Endothelial cell of umbilical vein (primary cell): ENCODE results near the gene CCDC32. TPM values are rescaled to one million over a fixed set of nuclear protein-coding genes. Genes with fewer than 3 reads are reported as not detected.

Source experiments
- BruUV-seq: library from RNA; stranded (reverse); fragments of 400-500 nt; replicated peaks from 2 replicates; lab custom pipeline; 2021; lab: Mats Ljungman, UMichigan
- CTCF ChIA-PET: fragments of 300-600, 350-600 bp; sonication (Branson Sonifier 250); formaldehyde crosslinking; loops from one replicate; lab custom pipeline; 2021; ENCODE audit warnings: antibody characterized with exemption, inconsistent platforms; lab: Charles Lee
- POLR2A ChIA-PET: fragments of 300-600, 350-600 bp; sonication (Branson Sonifier 250); formaldehyde crosslinking; loops from one replicate; lab custom pipeline; 2021; ENCODE audit warnings: antibody characterized with exemption, inconsistent platforms; lab: Charles Lee
- DNase-seq: peaks from one replicate; pipeline ENCODE4 v3.0.0-alpha.2; 2011; ENCODE audit warnings: low read depth, low spot score
- FAIRE-seq: peaks from 2 replicates; lab custom pipeline; 2011; peaks lifted over from hg19 to GRCh38; lab: Jason Lieb, UNC
- H2AFZ ChIP-seq: 2 replicates; pipeline ENCODE4 v1.6.0; 2012; ENCODE audit warnings: low read depth, low read length, control low read depth, inconsistent platforms
- H3K27ac ChIP-seq: 2 replicates; pipeline ENCODE4 v1.5.1; 2011; ENCODE audit warnings: low read depth, mild to moderate bottlenecking, control low read depth, low read length, moderate library complexity; ENCODE audit not compliant: insufficient read depth
- H3K27me3 ChIP-seq, 2 experiments: 2 replicates each; pipeline versions ENCODE4 v1.6.0 to v1.6.1; 2011; ENCODE audit warnings: low read length in 2 of 2, mixed read lengths in 1 of 2; ENCODE audit not compliant: control insufficient read depth in 2 of 2, insufficient read depth in 2 of 2
- H3K36me3 ChIP-seq, 2 experiments: 2 replicates in 1 of 2; 3 replicates in 1 of 2; pipeline ENCODE4 v1.5.1; 2011; ENCODE audit warnings: low read length in 2 of 2, mild to moderate bottlenecking in 1 of 2, moderate library complexity in 1 of 2; ENCODE audit not compliant: control insufficient read depth in 2 of 2, insufficient read depth in 2 of 2; ENCODE audit errors: extremely low read depth in 1 of 2
- H3K4me1 ChIP-seq: 3 replicates; pipeline ENCODE4 v1.5.1; 2011; ENCODE audit warnings: mild to moderate bottlenecking, low read length; ENCODE audit not compliant: control insufficient read depth, insufficient read depth; ENCODE audit errors: extremely low read depth
- H3K4me2 ChIP-seq: 2 replicates; pipeline ENCODE4 v1.6.1; 2011; ENCODE audit warnings: low read length, control low read depth, mixed read lengths; ENCODE audit not compliant: insufficient read depth
- H3K4me3 ChIP-seq, 3 experiments: fragments of 200-600 bp in 1 of 3; sonication (generic), shearing (Covaris generic) in 1 of 3; replicated peaks in 1 of 3; 2 replicates each; pipeline ENCODE4 v1.5.1; 2011 to 2016; ENCODE audit warnings: control low read depth in 3 of 3, low read length in 3 of 3, mild to moderate bottlenecking in 2 of 3, inconsistent platforms in 1 of 3, low read depth in 1 of 3, moderate library complexity in 1 of 3; ENCODE audit not compliant: insufficient read depth in 1 of 3
- H3K79me2 ChIP-seq: 2 replicates; pipeline ENCODE4 v1.6.0; 2012; ENCODE audit warnings: low read length, inconsistent platforms; ENCODE audit not compliant: control insufficient read depth, insufficient read depth
- H3K9ac ChIP-seq: replicated peaks from 2 replicates; pipeline ENCODE3; 2011; ENCODE audit warnings: low read length, control low read depth; ENCODE audit not compliant: insufficient read depth; ENCODE audit errors: extremely low read depth
- H3K9me1 ChIP-seq: replicated peaks from 3 replicates; pipeline ENCODE4 v1.6.0; 2011; ENCODE audit warnings: mild to moderate bottlenecking, low read length; ENCODE audit not compliant: control insufficient read depth, insufficient read depth; ENCODE audit errors: extremely low read depth
- H3K9me3 ChIP-seq: replicated peaks from 2 replicates; pipeline ENCODE4 v1.5.1; 2012; ENCODE audit warnings: low read length, inconsistent platforms; ENCODE audit not compliant: control insufficient read depth, insufficient read depth
- H4K20me1 ChIP-seq: replicated peaks from 2 replicates; pipeline ENCODE3; 2011; ENCODE audit warnings: mild to moderate bottlenecking, low read length; ENCODE audit not compliant: control insufficient read depth, insufficient read depth; ENCODE audit errors: extremely low read depth
- CTCF ChIP-seq, 2 donors: IDR thresholded peaks; 1 replicate in 1 of 2; 2 replicates in 1 of 2; pipeline ENCODE4 v1.5.1; 2011; ENCODE audit warnings: low read length in 2 of 2, mild to moderate bottlenecking in 2 of 2, moderate library complexity in 2 of 2, control low read depth in 1 of 2, inconsistent platforms in 1 of 2, low read depth in 1 of 2; ENCODE audit not compliant: insufficient read depth in 1 of 2; ENCODE audit errors: extremely low read depth in 1 of 2
- EZH2 ChIP-seq: IDR thresholded peaks from 2 replicates; pipeline ENCODE4 v1.6.1; 2012; ENCODE audit warnings: borderline replicate concordance, low read depth, mild to moderate bottlenecking, moderate library complexity, low read length, inconsistent platforms; ENCODE audit not compliant: severe bottlenecking
- FOS ChIP-seq: IDR thresholded peaks from 2 replicates; pipeline ENCODE4 v1.6.1; 2011; ENCODE audit warnings: mild to moderate bottlenecking, low read length, moderate library complexity, borderline replicate concordance; ENCODE audit not compliant: insufficient read depth
- GATA2 ChIP-seq: IDR thresholded peaks from 2 replicates; pipeline ENCODE4 v1.7.0; 2011; ENCODE audit warnings: low read depth, mild to moderate bottlenecking, moderate library complexity, mixed read lengths, low read length; ENCODE audit not compliant: insufficient read length, insufficient read depth
- JUN ChIP-seq: IDR thresholded peaks from 2 replicates; pipeline ENCODE4 v1.6.1; 2011; ENCODE audit warnings: borderline replicate concordance, low read depth; ENCODE audit not compliant: insufficient read length, insufficient read depth
- MAX ChIP-seq: IDR thresholded peaks from 2 replicates; pipeline ENCODE4 v1.6.1; 2011; ENCODE audit not compliant: insufficient read depth, insufficient read length
- MYC ChIP-seq: IDR thresholded peaks from one replicate; pipeline ENCODE4 v1.6.1; 2011; ENCODE audit warnings: mild to moderate bottlenecking, low read depth, low read length
- POLR2A ChIP-seq: IDR thresholded peaks from 2 replicates; pipeline ENCODE4 v1.6.1; 2012; ENCODE audit warnings: low read depth, mild to moderate bottlenecking, control low read depth, low read length
- POLR2AphosphoS5 ChIP-seq: IDR thresholded peaks from 2 replicates; pipeline ENCODE4 v1.6.1; 2012; ENCODE audit warnings: low read depth, mild to moderate bottlenecking, control low read depth, low read length, moderate library complexity; ENCODE audit not compliant: insufficient read depth
- dilution Hi-C: fragments of 300-500 bp; cut with MboI; formaldehyde crosslinking; loops from one replicate; pipeline ENCODE4 v1.15.0; 2019; ENCODE audit warnings: low sequenced_read_pairs; ENCODE audit not compliant: extremely low pct_ligation_motif_present
- intact Hi-C: fragments of 100-400 bp; cut with micrococcal nuclease; formaldehyde crosslinking; loops from one replicate; pipeline ENCODE4 v1.10.0; 2022
- polyA plus RNA-seq, 4 experiments: library from polyadenylated mRNA; depleted of rRNA in 3 of 4; stranded (reverse) in 3 of 4; unstranded in 1 of 4; fragments of >200 nt; gene quantifications; 2 replicates each; pipeline versions ENCODE4 v1.2.1 to v1.2.3, GENCODE V29; 2011 to 2012; ENCODE audit warnings: missing spikeins in 1 of 4
- total RNA-seq: library from RNA; stranded (reverse); gene quantifications from 2 replicates; pipeline ENCODE4 v1.2.3, GENCODE V29; 2021

CCDC32 gene
- total and polyA plus RNA-seq, 2 donors (not counting 3 experiments of a cell fraction or from before 2014, with no cell fraction given): 22.9 to 24.0 TPM

GRCh38 chr15:40575113-40575512 lies 10.3 kb upstream of the CCDC32 start:
- DNase-seq: no peak
- BruUV-seq: no TSS peak
- Histone ChIP-seq H3K9me3 (no peaks in the 10 kb centered on the region), H3K27me3 (no peaks in the 10 kb centered on the region), H3K9me1 (no peaks in the 10 kb centered on the region), H3K4me3 (no peak overlapping the region), H4K20me1 (no peaks in the 10 kb centered on the region), H3K4me2 (no peak overlapping the region), H3K27ac (no peak overlapping the region), H3K36me3 (peaks cover 2 to 14% of the 10 kb centered on the region in 2 experiments), H3K79me2 (peaks cover 9% of the 10 kb centered on the region), H3K4me1 (peaks cover 6% of the 10 kb centered on the region), H3K9ac (no peak overlapping the region), H2AFZ (no peak overlapping the region)
- intact Hi-C loops: no loop called here
- no peak for FAIRE-seq
- ChIA-PET CTCF (interaction anchor here (0.8 to 1.0 kb wide), 2 partner anchors 10 to 14 kb away, joined by 3 read pairs; partner anchors contain the start of gene CCDC32), POLR2A (no interaction called here)
- dilution Hi-C loops: no loop called here
- TF ChIP-seq MYC: no peak
- no peak for TF ChIP-seq EZH2
- TF ChIP-seq CTCF (IDR thresholded peaks at IDR 0.05; ENCODE audit: extremely low read depth in 1 of 2, insufficient read depth in 1 of 2, low read depth in 1 of 2, low read length in 2 of 2): no peak
- no peak for TF ChIP-seq JUN
- no peak for TF ChIP-seq GATA2
- no peak for TF ChIP-seq POLR2AphosphoS5
- TF ChIP-seq MAX: no peak
- no peak for TF ChIP-seq FOS
- no peak for TF ChIP-seq POLR2A
